Measurements from ENCODE around the gene FAM229A. TPM values are rescaled to one million over a fixed set of nuclear protein-coding genes. Genes with fewer than 3 reads are reported as not detected.

FAM229A gene
- total and polyA plus RNA-seq, 2 of the 8 experiments (the other 6 are each of a cell fraction or from before 2014, with no cell fraction given): 4.1 to 4.2 TPM

DNA sequence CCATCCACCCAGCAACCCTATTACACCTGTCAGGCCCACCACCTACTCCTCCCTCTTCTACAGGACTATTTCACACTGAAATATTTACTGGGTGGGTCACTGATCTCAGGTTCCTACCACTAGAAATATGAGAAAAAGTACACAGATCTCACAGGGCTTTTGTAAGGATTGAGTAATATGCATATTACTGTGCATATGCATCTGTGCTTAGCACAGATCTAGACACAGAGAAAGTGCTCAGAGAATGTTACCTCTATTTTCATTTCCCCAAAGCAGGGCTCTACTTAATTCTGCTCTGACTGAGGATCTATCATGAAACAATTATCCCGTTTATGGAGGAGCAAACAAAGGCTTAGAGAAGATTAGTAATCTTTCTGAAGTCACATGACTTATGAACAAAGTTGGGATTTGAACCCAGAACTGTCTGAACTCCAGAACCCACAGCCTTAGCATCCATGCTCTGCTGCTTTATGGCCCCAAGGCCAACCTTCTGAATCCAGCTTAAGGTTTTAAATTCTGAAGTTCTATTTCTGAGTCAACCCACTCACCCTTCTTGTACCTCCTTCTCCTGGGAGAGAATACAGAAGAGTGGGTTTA is 11.8 kb upstream of the FAM229A start (continued):
- no peak for TF ChIP-seq MAFK (IDR thresholded peaks at IDR 0.05; ENCODE audit: low read depth, low read length)
- no peak for TF ChIP-seq BACH1 (IDR thresholded peaks at IDR 0.05; ENCODE audit: low read length)
- no peak for TF ChIP-seq RXRA (IDR thresholded peaks at IDR 0.05; ENCODE audit: insufficient read depth, low read depth, low read length)
- no peak for TF ChIP-seq TCF12 (IDR thresholded peaks at IDR 0.05; ENCODE audit: low read depth, low read length)
